Measurements from ENCODE around the gene TTLL11.

- TF ChIP-seq CTCF (IDR thresholded peaks at IDR 0.05) = no peak
- no peak for TF ChIP-seq POLR2A (IDR thresholded peaks at IDR 0.05)
- no peak for TF ChIP-seq POLR2AphosphoS5 (IDR thresholded peaks at IDR 0.05)
These were observed 199.3 kb downstream of the TTLL11 start for GRCh38 chr9:121893786-121894185.

Measured in prostate gland (tissue), 2 donors.